Large intestine (tissue), 3 donors: Measurements from ENCODE around the gene DGAT2. TPM values are rescaled to one million over a fixed set of nuclear protein-coding genes. Genes with fewer than 3 reads are reported as not detected.

Experiments used
- DNase-seq, 2 donors: peaks; one replicate each; pipeline versions ENCODE4 v3.0.0 to v3.0.0-alpha.2; 2013
- H3K27ac ChIP-seq: one replicate; pipeline ENCODE4 v1.5.1; 2013; ENCODE audit warnings: low read length
- H3K27me3 ChIP-seq: 2 replicates; pipeline ENCODE4 v1.6.1; 2013; ENCODE audit warnings: low read length; ENCODE audit not compliant: control insufficient read depth, insufficient read depth
- H3K36me3 ChIP-seq: 2 replicates; pipeline ENCODE4 v1.6.1; 2013; ENCODE audit warnings: low read length; ENCODE audit not compliant: control insufficient read depth, insufficient read depth
- H3K4me1 ChIP-seq: one replicate; pipeline ENCODE4 v1.6.1; 2013; ENCODE audit warnings: low read length; ENCODE audit not compliant: control insufficient read depth, insufficient read depth
- H3K4me3 ChIP-seq: one replicate; pipeline ENCODE4 v1.5.1; 2013; ENCODE audit warnings: low read length
- H3K9me3 ChIP-seq: one replicate; pipeline ENCODE4 v1.6.1; 2013; ENCODE audit warnings: mild to moderate bottlenecking, low read depth, low read length, moderate library complexity; ENCODE audit not compliant: control insufficient read depth
- WGBS: methylation state at CpG from one replicate; pipeline ENCODE4 v1.1.5; 2013; ENCODE audit warnings: low lambda C conversion rate; ENCODE audit not compliant: insufficient coverage; 5-methylcytosine and 5-hydroxymethylcytosine counted together
- polyA plus RNA-seq: library from polyadenylated mRNA; unstranded; fragments of 120-200 nt; gene quantifications from one replicate; pipeline ENCODE4 v1.2.1, GENCODE V29; 2013

DGAT2 gene
- polyA plus RNA-seq, 1 donor, result 70.2 TPM

- Histone ChIP-seq H3K36me3 (peaks cover 37% of the 10 kb centered on the region), H3K4me1 (peaks cover 52% of the 10 kb centered on the region), H3K27me3 (no peaks in the 10 kb centered on the region), H3K27ac (peak overlapping the region; percentile 78), H3K9me3 (no peaks in the 10 kb centered on the region), H3K4me3 (no peak overlapping the region)
- no CpG with 5 or more reads among the region's 4 CpGs for WGBS
- DNase-seq, result no peak
Measured at GRCh38 chr11:75785187-75785586, 16.6 kb downstream of the DGAT2 start.

- Histone ChIP-seq H3K4me3 (no peak overlapping the region), H3K36me3 (peaks cover 40% of the 10 kb centered on the region), H3K9me3 (no peaks in the 10 kb centered on the region), H3K4me1 (peaks cover 52% of the 10 kb centered on the region), H3K27me3 (no peaks in the 10 kb centered on the region), H3K27ac (peak overlapping the region; percentile 79)
- peak; percentile 94 to 98 for DNase-seq
- no CpG with 5 or more reads among the region's 8 CpGs for WGBS
Measured at GRCh38 chr11:75786101-75786736, 17.6 kb downstream of the DGAT2 start.

- Histone ChIP-seq H3K4me1 (peaks cover 33% of the 10 kb centered on the region), H3K36me3 (peaks cover 60% of the 10 kb centered on the region), H3K9me3 (no peaks in the 10 kb centered on the region), H3K27ac (no peak overlapping the region), H3K4me3 (no peak overlapping the region), H3K27me3 (no peaks in the 10 kb centered on the region)
- no CpG with 5 or more reads among the region's 3 CpGs for WGBS
- DNase-seq, result no peak
Measured at GRCh38 chr11:75789521-75789920, 20.9 kb downstream of the DGAT2 start.

GRCh38 chr11:75790986-75791385 is 22.4 kb downstream of the DGAT2 start:
- H3K27ac ChIP-seq, result no peak overlapping the region
- H3K4me3 ChIP-seq, result no peak overlapping the region
- H3K4me1 ChIP-seq, result peaks cover 24% of the 10 kb centered on the region
- peaks cover 52% of the 10 kb centered on the region for H3K36me3 ChIP-seq
- WGBS, result no CpG with 5 or more reads among the region's 2 CpGs
- no peaks in the 10 kb centered on the region for H3K9me3 ChIP-seq
- DNase-seq, result no peak
- no peaks in the 10 kb centered on the region for H3K27me3 ChIP-seq

GRCh38 chr11:75792127-75792731 is 23.7 kb downstream of the DGAT2 start:
- no peaks in the 10 kb centered on the region for H3K27me3 ChIP-seq
- H3K4me3 ChIP-seq, result no peak overlapping the region
- peaks cover 20% of the 10 kb centered on the region for H3K4me1 ChIP-seq
- no CpG with 5 or more reads among the region's 6 CpGs for WGBS
- no peaks in the 10 kb centered on the region for H3K9me3 ChIP-seq
- no peak overlapping the region for H3K27ac ChIP-seq
- peaks cover 60% of the 10 kb centered on the region for H3K36me3 ChIP-seq
- no peak for DNase-seq

GRCh38 chr11:75792997-75793800 is 24.6 kb downstream of the DGAT2 start:
- Histone ChIP-seq H3K36me3 (peaks cover 61% of the 10 kb centered on the region), H3K27ac (no peak overlapping the region), H3K9me3 (no peaks in the 10 kb centered on the region), H3K4me3 (no peak overlapping the region), H3K4me1 (peaks cover 16% of the 10 kb centered on the region), H3K27me3 (no peaks in the 10 kb centered on the region)
- no peak for DNase-seq
- no CpG with 5 or more reads among the region's 12 CpGs for WGBS

GRCh38 chr11:75793966-75794365 is 25.4 kb downstream of the DGAT2 start:
- DNase-seq, result no peak
- peaks cover 16% of the 10 kb centered on the region for H3K4me1 ChIP-seq
- H3K27ac ChIP-seq, result no peak overlapping the region
- no peaks in the 10 kb centered on the region for H3K27me3 ChIP-seq
- no CpG with 5 or more reads among the region's 2 CpGs for WGBS
- no peaks in the 10 kb centered on the region for H3K9me3 ChIP-seq
- H3K4me3 ChIP-seq, result no peak overlapping the region
- peaks cover 63% of the 10 kb centered on the region for H3K36me3 ChIP-seq

- DNase-seq, result peak; percentile 43 to 60
- H3K9me3 ChIP-seq, result no peaks in the 10 kb centered on the region
- no peaks in the 10 kb centered on the region for H3K27me3 ChIP-seq
- H3K4me3 ChIP-seq, result no peak overlapping the region
- no peak overlapping the region for H3K27ac ChIP-seq
- H3K4me1 ChIP-seq, result peaks cover 13% of the 10 kb centered on the region
- H3K36me3 ChIP-seq, result peaks cover 63% of the 10 kb centered on the region
- whole genome bisulfite sequencing, result no CpG with 5 or more reads among the region's 4 CpGs
Measured at GRCh38 chr11:75795276-75796090, 26.9 kb downstream of the DGAT2 start.

GRCh38 chr11:75796091-75796435 is 27.5 kb downstream of the DGAT2 start:
- H3K36me3 ChIP-seq, result peaks cover 61% of the 10 kb centered on the region
- no peaks in the 10 kb centered on the region for H3K9me3 ChIP-seq
- peaks cover 13% of the 10 kb centered on the region for H3K4me1 ChIP-seq
- no peak overlapping the region for H3K4me3 ChIP-seq
- DNase-seq, result no peak
- no peak overlapping the region for H3K27ac ChIP-seq
- WGBS, result no CpG with 5 or more reads among the region's 2 CpGs
- no peaks in the 10 kb centered on the region for H3K27me3 ChIP-seq

- Histone ChIP-seq H3K27me3 (no peaks in the 10 kb centered on the region), H3K9me3 (no peaks in the 10 kb centered on the region), H3K4me1 (peaks cover 13% of the 10 kb centered on the region), H3K27ac (no peak overlapping the region), H3K4me3 (no peak overlapping the region), H3K36me3 (peaks cover 58% of the 10 kb centered on the region)
- peak in 1 of 2 donors; percentile 19 for DNase-seq
- WGBS, result no CpG with 5 or more reads among the region's 8 CpGs
Measured at GRCh38 chr11:75797116-75797515, 28.5 kb downstream of the DGAT2 start.
